Endothelial cell of umbilical vein (primary cell): Measurements from ENCODE around the gene TEX38. TPM values are rescaled to one million over a fixed set of nuclear protein-coding genes. Genes with fewer than 3 reads are reported as not detected.

ENCODE experiments used
- BruUV-seq: library from RNA; stranded (reverse); fragments of 400-500 nt; replicated peaks from 2 replicates; lab custom pipeline; 2021; lab: Mats Ljungman, UMichigan
- CTCF ChIA-PET: fragments of 300-600, 350-600 bp; sonication (Branson Sonifier 250); formaldehyde crosslinking; loops from one replicate; lab custom pipeline; 2021; ENCODE audit warnings: antibody characterized with exemption, inconsistent platforms; lab: Charles Lee
- POLR2A ChIA-PET: fragments of 300-600, 350-600 bp; sonication (Branson Sonifier 250); formaldehyde crosslinking; loops from one replicate; lab custom pipeline; 2021; ENCODE audit warnings: antibody characterized with exemption, inconsistent platforms; lab: Charles Lee
- DNase-seq: peaks from one replicate; pipeline ENCODE4 v3.0.0-alpha.2; 2011; ENCODE audit warnings: low read depth, low spot score
- FAIRE-seq: peaks from 2 replicates; lab custom pipeline; 2011; peaks lifted over from hg19 to GRCh38; lab: Jason Lieb, UNC
- H2AFZ ChIP-seq: 2 replicates; pipeline ENCODE4 v1.6.0; 2012; ENCODE audit warnings: low read depth, low read length, control low read depth, inconsistent platforms
- H3K27ac ChIP-seq: 2 replicates; pipeline ENCODE4 v1.5.1; 2011; ENCODE audit warnings: low read depth, mild to moderate bottlenecking, control low read depth, low read length, moderate library complexity; ENCODE audit not compliant: insufficient read depth
- H3K27me3 ChIP-seq, 2 experiments: 2 replicates each; pipeline versions ENCODE4 v1.6.0 to v1.6.1; 2011; ENCODE audit warnings: low read length in 2 of 2, mixed read lengths in 1 of 2; ENCODE audit not compliant: control insufficient read depth in 2 of 2, insufficient read depth in 2 of 2
- H3K36me3 ChIP-seq, 2 experiments: 2 replicates in 1 of 2; 3 replicates in 1 of 2; pipeline ENCODE4 v1.5.1; 2011; ENCODE audit warnings: low read length in 2 of 2, mild to moderate bottlenecking in 1 of 2, moderate library complexity in 1 of 2; ENCODE audit not compliant: control insufficient read depth in 2 of 2, insufficient read depth in 2 of 2; ENCODE audit errors: extremely low read depth in 1 of 2
- H3K4me1 ChIP-seq: 3 replicates; pipeline ENCODE4 v1.5.1; 2011; ENCODE audit warnings: mild to moderate bottlenecking, low read length; ENCODE audit not compliant: control insufficient read depth, insufficient read depth; ENCODE audit errors: extremely low read depth
- H3K4me2 ChIP-seq: 2 replicates; pipeline ENCODE4 v1.6.1; 2011; ENCODE audit warnings: low read length, control low read depth, mixed read lengths; ENCODE audit not compliant: insufficient read depth
- H3K4me3 ChIP-seq, 3 experiments: fragments of 200-600 bp in 1 of 3; sonication (generic), shearing (Covaris generic) in 1 of 3; replicated peaks in 1 of 3; 2 replicates each; pipeline ENCODE4 v1.5.1; 2011 to 2016; ENCODE audit warnings: control low read depth in 3 of 3, low read length in 3 of 3, mild to moderate bottlenecking in 2 of 3, inconsistent platforms in 1 of 3, low read depth in 1 of 3, moderate library complexity in 1 of 3; ENCODE audit not compliant: insufficient read depth in 1 of 3
- H3K79me2 ChIP-seq: 2 replicates; pipeline ENCODE4 v1.6.0; 2012; ENCODE audit warnings: low read length, inconsistent platforms; ENCODE audit not compliant: control insufficient read depth, insufficient read depth
- H3K9ac ChIP-seq: replicated peaks from 2 replicates; pipeline ENCODE3; 2011; ENCODE audit warnings: low read length, control low read depth; ENCODE audit not compliant: insufficient read depth; ENCODE audit errors: extremely low read depth
- H3K9me1 ChIP-seq: replicated peaks from 3 replicates; pipeline ENCODE4 v1.6.0; 2011; ENCODE audit warnings: mild to moderate bottlenecking, low read length; ENCODE audit not compliant: control insufficient read depth, insufficient read depth; ENCODE audit errors: extremely low read depth
- H3K9me3 ChIP-seq: replicated peaks from 2 replicates; pipeline ENCODE4 v1.5.1; 2012; ENCODE audit warnings: low read length, inconsistent platforms; ENCODE audit not compliant: control insufficient read depth, insufficient read depth
- H4K20me1 ChIP-seq: replicated peaks from 2 replicates; pipeline ENCODE3; 2011; ENCODE audit warnings: mild to moderate bottlenecking, low read length; ENCODE audit not compliant: control insufficient read depth, insufficient read depth; ENCODE audit errors: extremely low read depth
- EZH2 ChIP-seq: IDR thresholded peaks from 2 replicates; pipeline ENCODE4 v1.6.1; 2012; ENCODE audit warnings: borderline replicate concordance, low read depth, mild to moderate bottlenecking, moderate library complexity, low read length, inconsistent platforms; ENCODE audit not compliant: severe bottlenecking
- FOS ChIP-seq: IDR thresholded peaks from 2 replicates; pipeline ENCODE4 v1.6.1; 2011; ENCODE audit warnings: mild to moderate bottlenecking, low read length, moderate library complexity, borderline replicate concordance; ENCODE audit not compliant: insufficient read depth
- GATA2 ChIP-seq: IDR thresholded peaks from 2 replicates; pipeline ENCODE4 v1.7.0; 2011; ENCODE audit warnings: low read depth, mild to moderate bottlenecking, moderate library complexity, mixed read lengths, low read length; ENCODE audit not compliant: insufficient read length, insufficient read depth
- JUN ChIP-seq: IDR thresholded peaks from 2 replicates; pipeline ENCODE4 v1.6.1; 2011; ENCODE audit warnings: borderline replicate concordance, low read depth; ENCODE audit not compliant: insufficient read length, insufficient read depth
- MYC ChIP-seq: IDR thresholded peaks from one replicate; pipeline ENCODE4 v1.6.1; 2011; ENCODE audit warnings: mild to moderate bottlenecking, low read depth, low read length
- POLR2A ChIP-seq: IDR thresholded peaks from 2 replicates; pipeline ENCODE4 v1.6.1; 2012; ENCODE audit warnings: low read depth, mild to moderate bottlenecking, control low read depth, low read length
- POLR2AphosphoS5 ChIP-seq: IDR thresholded peaks from 2 replicates; pipeline ENCODE4 v1.6.1; 2012; ENCODE audit warnings: low read depth, mild to moderate bottlenecking, control low read depth, low read length, moderate library complexity; ENCODE audit not compliant: insufficient read depth
- dilution Hi-C: fragments of 300-500 bp; cut with MboI; formaldehyde crosslinking; loops from one replicate; pipeline ENCODE4 v1.15.0; 2019; ENCODE audit warnings: low sequenced_read_pairs; ENCODE audit not compliant: extremely low pct_ligation_motif_present
- intact Hi-C: fragments of 100-400 bp; cut with micrococcal nuclease; formaldehyde crosslinking; loops from one replicate; pipeline ENCODE4 v1.10.0; 2022
- polyA plus RNA-seq, 4 experiments: library from polyadenylated mRNA; depleted of rRNA in 3 of 4; stranded (reverse) in 3 of 4; unstranded in 1 of 4; fragments of >200 nt; gene quantifications; 2 replicates each; pipeline versions ENCODE4 v1.2.1 to v1.2.3, GENCODE V29; 2011 to 2012; ENCODE audit warnings: missing spikeins in 1 of 4
- total RNA-seq: library from RNA; stranded (reverse); gene quantifications from 2 replicates; pipeline ENCODE4 v1.2.3, GENCODE V29; 2021
- TF ChIP-seq, protein P1 (sequence below): IDR thresholded peaks from 2 replicates; pipeline ENCODE4 v1.6.1; 2011; ENCODE audit not compliant: insufficient read depth, insufficient read length
- TF ChIP-seq, protein P2 (sequence below), 2 donors: IDR thresholded peaks; 1 replicate in 1 of 2; 2 replicates in 1 of 2; pipeline ENCODE4 v1.5.1; 2011; ENCODE audit warnings: low read length in 2 of 2, mild to moderate bottlenecking in 2 of 2, moderate library complexity in 2 of 2, control low read depth in 1 of 2, inconsistent platforms in 1 of 2, low read depth in 1 of 2; ENCODE audit not compliant: insufficient read depth in 1 of 2; ENCODE audit errors: extremely low read depth in 1 of 2

The TEX38 gene
- total and polyA plus RNA-seq, 2 donors (not counting 3 experiments of a cell fraction or from before 2014, with no cell fraction given) = not detected

DNA sequence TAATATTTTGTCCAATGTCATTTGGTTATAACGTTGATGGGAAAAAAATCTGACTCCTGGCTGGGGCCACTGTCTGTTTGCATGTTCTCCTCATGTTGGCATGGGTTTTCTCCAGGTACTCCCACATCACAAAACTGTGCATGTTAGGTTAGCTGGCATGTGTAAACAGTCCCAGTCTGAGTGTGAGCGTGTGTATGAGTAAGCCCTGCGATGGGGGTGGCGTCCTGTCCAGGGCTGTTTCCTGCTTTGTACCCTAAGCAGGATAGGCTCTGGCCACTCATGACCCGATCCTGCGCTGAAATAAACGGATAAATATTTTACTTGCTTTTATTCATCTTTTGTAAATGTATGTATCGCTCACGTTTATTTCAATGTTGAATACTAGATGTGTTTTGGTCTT is 33.8 kb downstream of the TEX38 start:
- no peaks in the 10 kb centered on the region for H3K9me3 ChIP-seq
- no peak for DNase-seq
- H3K9me1 ChIP-seq = no peaks in the 10 kb centered on the region
- no TSS peak for BruUV-seq
- FAIRE-seq = peak; percentile 54
- ChIA-PET POLR2A (no interaction called here), CTCF (no interaction called here)
- H3K9ac ChIP-seq = no peak overlapping the region
- H3K4me3 ChIP-seq = no peak overlapping the region
- H3K27me3 ChIP-seq = no peaks in the 10 kb centered on the region
- dilution Hi-C loops = no loop called here
- H4K20me1 ChIP-seq = no peaks in the 10 kb centered on the region
- no peaks in the 10 kb centered on the region for H3K79me2 ChIP-seq
- no peak overlapping the region for H2AFZ ChIP-seq
- TF ChIP-seq, protein P1, sequence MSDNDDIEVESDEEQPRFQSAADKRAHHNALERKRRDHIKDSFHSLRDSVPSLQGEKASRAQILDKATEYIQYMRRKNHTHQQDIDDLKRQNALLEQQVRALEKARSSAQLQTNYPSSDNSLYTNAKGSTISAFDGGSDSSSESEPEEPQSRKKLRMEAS = no peak
- TF ChIP-seq POLR2A (no peak), GATA2 (no peak), EZH2 (no peak), POLR2AphosphoS5 (no peak), MYC (no peak), JUN (no peak), FOS (no peak)
- TF ChIP-seq, protein P2, sequence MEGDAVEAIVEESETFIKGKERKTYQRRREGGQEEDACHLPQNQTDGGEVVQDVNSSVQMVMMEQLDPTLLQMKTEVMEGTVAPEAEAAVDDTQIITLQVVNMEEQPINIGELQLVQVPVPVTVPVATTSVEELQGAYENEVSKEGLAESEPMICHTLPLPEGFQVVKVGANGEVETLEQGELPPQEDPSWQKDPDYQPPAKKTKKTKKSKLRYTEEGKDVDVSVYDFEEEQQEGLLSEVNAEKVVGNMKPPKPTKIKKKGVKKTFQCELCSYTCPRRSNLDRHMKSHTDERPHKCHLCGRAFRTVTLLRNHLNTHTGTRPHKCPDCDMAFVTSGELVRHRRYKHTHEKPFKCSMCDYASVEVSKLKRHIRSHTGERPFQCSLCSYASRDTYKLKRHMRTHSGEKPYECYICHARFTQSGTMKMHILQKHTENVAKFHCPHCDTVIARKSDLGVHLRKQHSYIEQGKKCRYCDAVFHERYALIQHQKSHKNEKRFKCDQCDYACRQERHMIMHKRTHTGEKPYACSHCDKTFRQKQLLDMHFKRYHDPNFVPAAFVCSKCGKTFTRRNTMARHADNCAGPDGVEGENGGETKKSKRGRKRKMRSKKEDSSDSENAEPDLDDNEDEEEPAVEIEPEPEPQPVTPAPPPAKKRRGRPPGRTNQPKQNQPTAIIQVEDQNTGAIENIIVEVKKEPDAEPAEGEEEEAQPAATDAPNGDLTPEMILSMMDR (IDR thresholded peaks at IDR 0.05; ENCODE audit: extremely low read depth in 1 of 2, insufficient read depth in 1 of 2, low read depth in 1 of 2, low read length in 2 of 2) = no peak
- H3K4me1 ChIP-seq = no peaks in the 10 kb centered on the region
- intact Hi-C loops = no loop called here
- H3K36me3 ChIP-seq = peaks cover 19 to 24% of the 10 kb centered on the region in 2 experiments
- H3K27ac ChIP-seq = no peak overlapping the region
- H3K4me2 ChIP-seq = no peak overlapping the region
